HUDEP-2 (cell line): ENCODE measurements around the gene HECTD4.
A peak's percentile ranks its signal among the peaks of the same experiment; 100 is the strongest.

ENCODE experiments used
- DNase-seq, 76 experiments: peaks; one replicate each; lab custom pipeline; 2025; ENCODE audit not compliant: unreplicated experiment in 76 of 76; lab: John Stamatoyannopoulos, UW

The HECTD4 gene

GRCh38 chr12:112183141-112184021, 198.8 kb downstream of the HECTD4 start:
- DNase-seq: no peak

GRCh38 chr12:112182499-112182898, 199.7 kb downstream of the HECTD4 start:
- DNase-seq: no peak

GRCh38 chr12:112180422-112180821, 201.8 kb downstream of the HECTD4 start:
- no peak for DNase-seq

- DNase-seq: no peak
These were observed 202.3 kb downstream of the HECTD4 start for GRCh38 chr12:112179916-112180315.

GRCh38 chr12:112179341-112179740, 202.9 kb downstream of the HECTD4 start:
- DNase-seq: no peak

- no peak for DNase-seq
These were observed 203.4 kb downstream of the HECTD4 start for GRCh38 chr12:112178796-112179195.

- DNase-seq: no peak
These were observed 205.8 kb downstream of the HECTD4 start for GRCh38 chr12:112176321-112177010.

- no peak for DNase-seq
These were observed 206.7 kb downstream of the HECTD4 start for GRCh38 chr12:112175361-112176155.

GRCh38 chr12:112172556-112173324, 209.5 kb downstream of the HECTD4 start:
- DNase-seq: no peak

- no peak for DNase-seq
These were observed 211.1 kb downstream of the HECTD4 start for GRCh38 chr12:112170971-112171596.

GRCh38 chr12:112170376-112170775, 211.9 kb downstream of the HECTD4 start:
- DNase-seq: peak in 13 of 76 experiments; percentile 2 to 27 (median 8)

- DNase-seq: no peak
These were observed 212.3 kb downstream of the HECTD4 start for GRCh38 chr12:112169966-112170365.

GRCh38 chr12:112169161-112169872, 212.9 kb downstream of the HECTD4 start:
- DNase-seq: no peak

GRCh38 chr12:112168561-112168971, 213.7 kb downstream of the HECTD4 start:
- no peak for DNase-seq

- DNase-seq: no peak
These were observed 214.3 kb downstream of the HECTD4 start for GRCh38 chr12:112167718-112168525.

- no peak for DNase-seq
These were observed 215.2 kb downstream of the HECTD4 start for GRCh38 chr12:112167031-112167461.

- DNase-seq: no peak
These were observed 215.9 kb downstream of the HECTD4 start for GRCh38 chr12:112166051-112167015.
